MM.1S (cell line): ENCODE results near the gene C13orf42.

ENCODE experiments used
- DNase-seq: peaks from one replicate; pipeline ENCODE4 v3.0.0-alpha.2; 2015
- H2AFZ ChIP-seq: fragments of 300-600 bp; sonication (generic); 2 replicates; pipeline ENCODE4 v1.6.0; 2016; ENCODE audit warnings: antibody characterized with exemption, low read length
- H3F3A ChIP-seq: fragments of 300-600 bp; sonication (generic); 2 replicates; pipeline ENCODE4 v1.6.1; 2016; ENCODE audit warnings: mild to moderate bottlenecking, antibody characterized with exemption, low read length, moderate library complexity, mixed read lengths; ENCODE audit not compliant: insufficient read depth
- H3K27ac ChIP-seq: fragments of 300-600 bp; sonication (generic); 2 replicates; pipeline ENCODE4 v1.5.1; 2016; ENCODE audit warnings: mild to moderate bottlenecking, low read length
- H3K27me3 ChIP-seq: fragments of 300-600 bp; sonication (generic); replicated peaks from 2 replicates; pipeline ENCODE4 v1.6.0; 2016; ENCODE audit warnings: low read length; ENCODE audit not compliant: insufficient read depth
- H3K36me3 ChIP-seq: fragments of 300-600 bp; sonication (generic); replicated peaks from 2 replicates; pipeline ENCODE4 v1.6.1; 2016; ENCODE audit warnings: mild to moderate bottlenecking, low read length, mixed read lengths; ENCODE audit not compliant: insufficient read depth
- H3K4me1 ChIP-seq: fragments of 300-600 bp; sonication (generic); 2 replicates; pipeline ENCODE4 v1.6.1; 2016; ENCODE audit warnings: low read length, mixed read lengths
- H3K4me2 ChIP-seq: fragments of 300-600 bp; sonication (generic); 2 replicates; pipeline ENCODE4 v1.6.0; 2016; ENCODE audit warnings: low read depth, low read length
- H3K4me3 ChIP-seq: fragments of 300-600 bp; sonication (generic); 2 replicates; pipeline ENCODE4 v1.5.1; 2016; ENCODE audit warnings: low read length, mixed read lengths
- H3K79me2 ChIP-seq: fragments of 300-600 bp; sonication (generic); 2 replicates; pipeline ENCODE4 v1.6.1; 2016; ENCODE audit warnings: mixed run types, low read length, mixed read lengths
- H3K9ac ChIP-seq: fragments of 300-600 bp; sonication (generic); 2 replicates; pipeline ENCODE4 v1.6.1; 2016; ENCODE audit warnings: low read length, mixed read lengths
- H3K9me2 ChIP-seq: fragments of 300-600 bp; sonication (generic); replicated peaks from 2 replicates; pipeline ENCODE4 v1.6.1; 2016; ENCODE audit warnings: mild to moderate bottlenecking, low read length, mixed read lengths; ENCODE audit not compliant: insufficient read depth
- H3K9me3 ChIP-seq: fragments of 300-600 bp; sonication (generic); replicated peaks from 2 replicates; pipeline ENCODE4 v1.6.1; 2016; ENCODE audit warnings: mild to moderate bottlenecking, low read length, mixed read lengths; ENCODE audit not compliant: insufficient read depth
- H4K20me1 ChIP-seq: fragments of 300-600 bp; sonication (generic); 2 replicates; pipeline ENCODE4 v1.6.1; 2016; ENCODE audit warnings: mild to moderate bottlenecking, low read length, moderate library complexity, mixed read lengths; ENCODE audit not compliant: insufficient read depth
- CTCF ChIP-seq: fragments of 300-600 bp; sonication (generic); IDR thresholded peaks from 2 replicates; pipeline ENCODE4 v1.5.1; 2016; ENCODE audit warnings: antibody characterized with exemption, low read length, mixed read lengths
- EZH2 ChIP-seq: fragments of 300-600 bp; sonication (generic); optimal IDR thresholded peaks from 2 replicates; pipeline ENCODE3; 2017; ENCODE audit warnings: low read depth, mild to moderate bottlenecking, antibody characterized with exemption, low read length, mixed read lengths
- EZH2phosphoT487 ChIP-seq: fragments of 300-600 bp; sonication (generic); IDR thresholded peaks from 2 replicates; pipeline ENCODE4 v1.6.1; 2018; ENCODE audit warnings: antibody characterized with exemption, low read length

The C13orf42 gene

GRCh38 chr13:51048616-51049015 is 62.5 kb downstream of the C13orf42 start:
- Histone ChIP-seq H2AFZ (no peak overlapping the region), H3K4me1 (no peaks in the 10 kb centered on the region), H3F3A (no peaks in the 10 kb centered on the region), H3K4me2 (no peak overlapping the region), H3K27me3 (no peaks in the 10 kb centered on the region), H3K79me2 (no peaks in the 10 kb centered on the region), H3K9me3 (no peaks in the 10 kb centered on the region), H3K36me3 (no peaks in the 10 kb centered on the region), H4K20me1 (no peaks in the 10 kb centered on the region), H3K9ac (no peak overlapping the region), H3K9me2 (no peaks in the 10 kb centered on the region), H3K27ac (no peak overlapping the region), H3K4me3 (no peak overlapping the region)
- DNase-seq: no peak
- TF ChIP-seq CTCF: no peak
- no peak for TF ChIP-seq EZH2phosphoT487
- no peak for TF ChIP-seq EZH2

GRCh38 chr13:51048166-51048461 is 63.0 kb downstream of the C13orf42 start:
- H4K20me1 ChIP-seq: no peaks in the 10 kb centered on the region
- TF ChIP-seq CTCF (no peak), EZH2 (no peak), EZH2phosphoT487 (no peak)
- H3K9me2 ChIP-seq: no peaks in the 10 kb centered on the region
- no peak overlapping the region for H3K4me3 ChIP-seq
- H3K79me2 ChIP-seq: no peaks in the 10 kb centered on the region
- H3K27ac ChIP-seq: no peak overlapping the region
- no peak overlapping the region for H3K9ac ChIP-seq
- no peaks in the 10 kb centered on the region for H3K4me1 ChIP-seq
- no peak overlapping the region for H3K4me2 ChIP-seq
- no peaks in the 10 kb centered on the region for H3F3A ChIP-seq
- no peaks in the 10 kb centered on the region for H3K36me3 ChIP-seq
- no peak for DNase-seq
- H2AFZ ChIP-seq: no peak overlapping the region
- no peaks in the 10 kb centered on the region for H3K27me3 ChIP-seq
- H3K9me3 ChIP-seq: no peaks in the 10 kb centered on the region

GRCh38 chr13:51047434-51048165 is 63.5 kb downstream of the C13orf42 start:
- Histone ChIP-seq H2AFZ (no peak overlapping the region), H3K9me3 (no peaks in the 10 kb centered on the region)

More at GRCh38 chr13:51047434-51048165, 63.5 kb downstream of the C13orf42 start:
- H3K27ac ChIP-seq: no peak overlapping the region
- no peaks in the 10 kb centered on the region for H4K20me1 ChIP-seq
- no peaks in the 10 kb centered on the region for H3K27me3 ChIP-seq
- H3F3A ChIP-seq: no peaks in the 10 kb centered on the region
- H3K4me2 ChIP-seq: no peak overlapping the region
- no peak for DNase-seq
- no peak overlapping the region for H3K9ac ChIP-seq
- no peak for TF ChIP-seq EZH2phosphoT487
- no peak for TF ChIP-seq EZH2
- TF ChIP-seq CTCF: no peak
- H3K9me2 ChIP-seq: no peaks in the 10 kb centered on the region
- H3K4me3 ChIP-seq: no peak overlapping the region
- no peaks in the 10 kb centered on the region for H3K36me3 ChIP-seq
- no peaks in the 10 kb centered on the region for H3K4me1 ChIP-seq
- no peaks in the 10 kb centered on the region for H3K79me2 ChIP-seq
